ENCODE results near the gene GTPBP2.
A peak's percentile ranks its signal among the peaks of the same experiment; 100 is the strongest.
"Not testable (repeated sequence)": the region's sequence is repeated elsewhere in the genome, so short reads cannot be mapped to it uniquely, and the experiment has no call there.

GTPBP2 gene

GRCh38 chr6:43645613-43645964, 16.5 kb upstream of the GTPBP2 start:
- no peak for ATAC-seq (replicated peaks; ENCODE audit: extremely low read depth, poor library complexity, severe bottlenecking)
- H3K4me3 Mint-ChIP-seq = peak overlapping the region; percentile 71
- no peaks in the 10 kb centered on the region for H3K9me3 Mint-ChIP-seq
- peak overlapping the region; percentile 49 for H3K27ac Mint-ChIP-seq (ENCODE audit: low read depth)
- no peaks in the 10 kb centered on the region for H3K27me3 Mint-ChIP-seq
- peaks cover 15% of the 10 kb centered on the region for H3K4me1 Mint-ChIP-seq
- H3K36me3 Mint-ChIP-seq (ENCODE audit: insufficient read depth) = peaks cover 20% of the 10 kb centered on the region
- DNase-seq (ENCODE audit: low spot score in 2 of 2) = no peak

GRCh38 chr6:43644940-43645612, 16.0 kb upstream of the GTPBP2 start, which contains the start of gene RSPH9:
TSS of gene RSPH9 (plus strand) at chr6:43645036. CDS start at chr6:43645099, 63 bp downstream.
- DNase-seq (ENCODE audit: low spot score in 2 of 2) = no peak
- no peaks in the 10 kb centered on the region for H3K9me3 Mint-ChIP-seq
- peak within 1 kb of the TSS; percentile 71 for H3K4me3 Mint-ChIP-seq
- ATAC-seq (replicated peaks; ENCODE audit: extremely low read depth, poor library complexity, severe bottlenecking) = peak; percentile 52
- no peaks in the 10 kb centered on the region for H3K27me3 Mint-ChIP-seq
- H3K4me1 Mint-ChIP-seq = peaks cover 20% of the 10 kb centered on the region
- peaks cover 25% of the 10 kb centered on the region for H3K36me3 Mint-ChIP-seq (ENCODE audit: insufficient read depth)
- peak within 1 kb of the TSS; percentile 49 for H3K27ac Mint-ChIP-seq (ENCODE audit: low read depth)

GRCh38 chr6:43639984-43640800, 11.1 kb upstream of the GTPBP2 start:
- no peak overlapping the region for H3K27ac Mint-ChIP-seq (ENCODE audit: low read depth)
- H3K36me3 Mint-ChIP-seq (ENCODE audit: insufficient read depth) = peaks cover 56% of the 10 kb centered on the region

GRCh38 chr6:43636308-43636659, 7.2 kb upstream of the GTPBP2 start:
- H3K36me3 Mint-ChIP-seq (ENCODE audit: insufficient read depth) = peaks cover 45% of the 10 kb centered on the region
- H3K4me1 Mint-ChIP-seq = peaks cover 48% of the 10 kb centered on the region
- ATAC-seq (replicated peaks; ENCODE audit: extremely low read depth, poor library complexity, severe bottlenecking) = peak; percentile 44
- H3K9me3 Mint-ChIP-seq = no peaks in the 10 kb centered on the region
- peak overlapping the region; percentile 93 for H3K27ac Mint-ChIP-seq (ENCODE audit: low read depth)
- no peaks in the 10 kb centered on the region for H3K27me3 Mint-ChIP-seq
- peak overlapping the region; percentile 96 for H3K4me3 Mint-ChIP-seq
- DNase-seq (ENCODE audit: low spot score in 2 of 2) = no peak

More at GRCh38 chr6:43639984-43640800, 11.1 kb upstream of the GTPBP2 start:
- no peaks in the 10 kb centered on the region for H3K9me3 Mint-ChIP-seq
- H3K4me3 Mint-ChIP-seq = no peak overlapping the region
- DNase-seq (ENCODE audit: low spot score in 2 of 2) = no peak
- peaks cover 44% of the 10 kb centered on the region for H3K4me1 Mint-ChIP-seq
- ATAC-seq (replicated peaks; ENCODE audit: extremely low read depth, poor library complexity, severe bottlenecking) = no peak
- no peaks in the 10 kb centered on the region for H3K27me3 Mint-ChIP-seq

GRCh38 chr6:43635387-43636307, 6.6 kb upstream of the GTPBP2 start, which contains the start of gene MAD2L1BP:
TSS of gene MAD2L1BP (plus strand) at chr6:43635840. CDS start at chr6:43635876, 36 bp downstream.
- H3K4me1 Mint-ChIP-seq = peaks cover 46% of the 10 kb centered on the region

GRCh38 chr6:43634702-43635303, 5.7 kb upstream of the GTPBP2 start:
- no peak for DNase-seq (ENCODE audit: low spot score in 2 of 2)
- Mint-ChIP-seq H3K27ac (ENCODE audit: low read depth) (peak overlapping the region; percentile 93), H3K27me3 (no peaks in the 10 kb centered on the region), H3K9me3 (no peaks in the 10 kb centered on the region), H3K4me3 (peak overlapping the region; percentile 96), H3K4me1 (peaks cover 39% of the 10 kb centered on the region), H3K36me3 (ENCODE audit: insufficient read depth) (peaks cover 32% of the 10 kb centered on the region)
- no peak for ATAC-seq (replicated peaks; ENCODE audit: extremely low read depth, poor library complexity, severe bottlenecking)

More at GRCh38 chr6:43635387-43636307, 6.6 kb upstream of the GTPBP2 start, which contains the start of gene MAD2L1BP:
- Mint-ChIP-seq H3K27ac (ENCODE audit: low read depth) (peak within 1 kb of the TSS; percentile 93), H3K4me3 (peak within 1 kb of the TSS; percentile 96), H3K36me3 (ENCODE audit: insufficient read depth) (peaks cover 39% of the 10 kb centered on the region), H3K27me3 (no peaks in the 10 kb centered on the region), H3K9me3 (no peaks in the 10 kb centered on the region)
- DNase-seq (ENCODE audit: low spot score in 2 of 2) = peak; percentile 59 to 72
- ATAC-seq (replicated peaks; ENCODE audit: extremely low read depth, poor library complexity, severe bottlenecking) = peak; percentile 87

GRCh38 chr6:43633002-43633401, 3.9 kb upstream of the GTPBP2 start:
- H3K27ac Mint-ChIP-seq (ENCODE audit: low read depth); H3K9me3 Mint-ChIP-seq; H3K4me3 Mint-ChIP-seq; ATAC-seq (replicated peaks; ENCODE audit: extremely low read depth, poor library complexity, severe bottlenecking); DNase-seq (ENCODE audit: low spot score in 2 of 2); H3K27me3 Mint-ChIP-seq: not testable (repeated sequence)
- peaks cover 41% of the 10 kb centered on the region for H3K4me1 Mint-ChIP-seq
- H3K36me3 Mint-ChIP-seq (ENCODE audit: insufficient read depth) = peaks cover 23% of the 10 kb centered on the region

- Mint-ChIP-seq H3K4me1 (peaks cover 51% of the 10 kb centered on the region), H3K4me3 (peak overlapping the region; percentile 17), H3K27ac (ENCODE audit: low read depth) (no peak overlapping the region), H3K9me3 (no peaks in the 10 kb centered on the region), H3K27me3 (no peaks in the 10 kb centered on the region), H3K36me3 (ENCODE audit: insufficient read depth) (peaks cover 16% of the 10 kb centered on the region)
- ATAC-seq (replicated peaks; ENCODE audit: extremely low read depth, poor library complexity, severe bottlenecking) = no peak
- no peak for DNase-seq (ENCODE audit: low spot score in 2 of 2)
Measured at GRCh38 chr6:43630980-43631619, 2.0 kb upstream of the GTPBP2 start.

GRCh38 chr6:43629505-43630300, 639 bp upstream of the GTPBP2 start:
- H3K27ac Mint-ChIP-seq (ENCODE audit: low read depth) = peak overlapping the region; percentile 89
- H3K4me3 Mint-ChIP-seq = peak overlapping the region; percentile 97
- no peaks in the 10 kb centered on the region for H3K9me3 Mint-ChIP-seq
- H3K36me3 Mint-ChIP-seq (ENCODE audit: insufficient read depth) = peaks cover 12% of the 10 kb centered on the region
- ATAC-seq (replicated peaks; ENCODE audit: extremely low read depth, poor library complexity, severe bottlenecking) = peak; percentile 67
- peaks cover 37% of the 10 kb centered on the region for H3K4me1 Mint-ChIP-seq
- H3K27me3 Mint-ChIP-seq = no peaks in the 10 kb centered on the region
- DNase-seq (ENCODE audit: low spot score in 2 of 2) = peak; percentile 69 to 81

- Mint-ChIP-seq H3K36me3 (ENCODE audit: insufficient read depth) (peaks cover 18% of the 10 kb centered on the region), H3K27me3 (no peaks in the 10 kb centered on the region), H3K9me3 (no peaks in the 10 kb centered on the region), H3K4me3 (peak overlapping the region; percentile 97), H3K27ac (ENCODE audit: low read depth) (peak overlapping the region; percentile 89), H3K4me1 (peaks cover 30% of the 10 kb centered on the region)
- DNase-seq (ENCODE audit: low spot score in 2 of 2) (peak in 1 of 2 donors; percentile 24), ATAC-seq (replicated peaks; ENCODE audit: extremely low read depth, poor library complexity, severe bottlenecking) (peak; percentile 18)
Measured at GRCh38 chr6:43628393-43629103, 516 bp downstream of the GTPBP2 start.
